IMR-90 (cell line): ENCODE results near the gene HELZ. TPM values are rescaled to one million over a fixed set of nuclear protein-coding genes. Genes with fewer than 3 reads are reported as not detected.
"Not testable (repeated sequence)": the region's sequence is repeated elsewhere in the genome, so short reads cannot be mapped to it uniquely, and the experiment has no call there.

Source experiments
- ATAC-seq: fragments of 200-7000 bp; cut with Tn5 transposase; 2 replicates; pipeline ENCODE4 v1.9.1; 2020; ENCODE audit warnings: low read depth, mild to moderate bottlenecking, moderate library complexity
- BruUV-seq: library from RNA; stranded (reverse); fragments of 400-500 nt; replicated peaks from 2 replicates; lab custom pipeline; 2021; lab: Mats Ljungman, UMichigan
- CTCF ChIA-PET: fragments of 300-600 bp; formaldehyde crosslinking; extraction: SDS; loops from one replicate; lab custom pipeline; 2021; ENCODE audit warnings: antibody characterized with exemption; lab: Yijun Ruan, JAX
- POLR2A ChIA-PET: fragments of 300-600 bp; sonication (Branson Sonifier 250); formaldehyde crosslinking; loops from one replicate; lab custom pipeline; 2022; ENCODE audit warnings: antibody characterized with exemption; ENCODE audit not compliant: unreplicated experiment; lab: Charles Lee
- DNase-seq: peaks from one replicate; pipeline ENCODE4 v3.0.0; 2013
- H2AFZ ChIP-seq: replicated peaks from 2 replicates; pipeline ENCODE3; 2013; ENCODE audit warnings: low read length, mild to moderate bottlenecking; ENCODE audit not compliant: poor library complexity
- H2AK5ac ChIP-seq: 2 replicates; pipeline ENCODE4 v1.6.1; 2013; ENCODE audit warnings: low read depth, low read length, inconsistent platforms
- H2AK9ac ChIP-seq: replicated peaks from 2 replicates; pipeline ENCODE3; 2013; ENCODE audit warnings: mild to moderate bottlenecking, low read depth, low read length, moderate library complexity; ENCODE audit not compliant: poor library complexity
- H2BK120ac ChIP-seq: 2 replicates; pipeline ENCODE4 v1.6.1; 2013; ENCODE audit warnings: low read depth, low read length, inconsistent platforms
- H2BK15ac ChIP-seq: 3 replicates; pipeline ENCODE4 v1.6.1; 2013; ENCODE audit warnings: low read depth, low read length, inconsistent platforms
- H2BK20ac ChIP-seq: 2 replicates; pipeline ENCODE4 v1.6.1; 2013; ENCODE audit warnings: low read depth, mild to moderate bottlenecking, inconsistent platforms, low read length, moderate library complexity
- H2BK5ac ChIP-seq: 2 replicates; pipeline ENCODE4 v1.6.1; 2013; ENCODE audit warnings: mild to moderate bottlenecking, low read depth, low read length, inconsistent platforms; ENCODE audit not compliant: poor library complexity, severe bottlenecking
- H3K14ac ChIP-seq: replicated peaks from 2 replicates; pipeline ENCODE4 v1.6.1; 2013; ENCODE audit warnings: low read depth, low read length, inconsistent platforms
- H3K18ac ChIP-seq: 2 replicates; pipeline ENCODE4 v1.6.1; 2013; ENCODE audit warnings: low read depth, low read length, control low read depth
- H3K23ac ChIP-seq: 2 replicates; pipeline ENCODE4 v1.6.1; 2013; ENCODE audit warnings: low read depth, low read length, inconsistent platforms
- H3K27ac ChIP-seq: 2 replicates; pipeline ENCODE4 v1.5.1; 2013; ENCODE audit warnings: mild to moderate bottlenecking, control low read depth, low read length; ENCODE audit not compliant: insufficient read depth
- H3K27me3 ChIP-seq: 2 replicates; pipeline ENCODE4 v1.6.1; 2013; ENCODE audit warnings: low read length; ENCODE audit not compliant: control insufficient read depth, insufficient read depth
- H3K36me3 ChIP-seq: 2 replicates; pipeline ENCODE4 v1.6.1; 2013; ENCODE audit warnings: low read length, mixed read lengths; ENCODE audit not compliant: control insufficient read depth, insufficient read depth
- H3K4ac ChIP-seq: 2 replicates; pipeline ENCODE4 v1.6.1; 2013; ENCODE audit warnings: low read depth, low read length, inconsistent platforms
- H3K4me1 ChIP-seq: 2 replicates; pipeline ENCODE4 v1.6.1; 2013; ENCODE audit warnings: low read length, mixed read lengths; ENCODE audit not compliant: control insufficient read depth, insufficient read depth
- H3K4me2 ChIP-seq: 2 replicates; pipeline ENCODE4 v1.6.1; 2013; ENCODE audit warnings: low read depth, mild to moderate bottlenecking, control low read depth, low read length, moderate library complexity
- H3K4me3 ChIP-seq: 2 replicates; pipeline ENCODE4 v1.5.1; 2013; ENCODE audit warnings: low read depth, mild to moderate bottlenecking, control low read depth, low read length, moderate library complexity; ENCODE audit not compliant: insufficient read depth
- H3K56ac ChIP-seq: 2 replicates; pipeline ENCODE4 v1.6.1; 2013; ENCODE audit warnings: low read length, inconsistent platforms; ENCODE audit not compliant: insufficient read depth; ENCODE audit errors: extremely low read depth
- H3K79me1 ChIP-seq, 2 experiments: 2 replicates each; pipeline ENCODE4 v1.6.1; 2013; ENCODE audit warnings: low read length in 2 of 2, inconsistent platforms in 1 of 2, low read depth in 1 of 2
- H3K9ac ChIP-seq: 2 replicates; pipeline ENCODE4 v1.6.1; 2013; ENCODE audit warnings: low read depth, low read length, control low read depth
- H3K9me1 ChIP-seq: 2 replicates; pipeline ENCODE4 v1.6.1; 2013; ENCODE audit warnings: low read length, inconsistent platforms; ENCODE audit not compliant: insufficient read depth
- H3K9me3 ChIP-seq: 2 replicates; pipeline ENCODE4 v1.6.1; 2013; ENCODE audit warnings: low read length; ENCODE audit not compliant: control insufficient read depth, insufficient read depth
- H4K20me1 ChIP-seq: 2 replicates; pipeline ENCODE4 v1.6.1; 2013; ENCODE audit warnings: low read length, inconsistent platforms; ENCODE audit not compliant: insufficient read depth
- H4K5ac ChIP-seq: 2 replicates; pipeline ENCODE4 v1.6.1; 2013; ENCODE audit warnings: mild to moderate bottlenecking, low read depth, low read length, control low read depth
- H4K8ac ChIP-seq, 2 experiments: 2 replicates each; pipeline ENCODE4 v1.6.1; 2013; ENCODE audit warnings: low read depth in 2 of 2, low read length in 2 of 2, control low read depth in 1 of 2, inconsistent platforms in 1 of 2
- H4K91ac ChIP-seq: 2 replicates; pipeline ENCODE4 v1.6.1; 2013; ENCODE audit warnings: low read depth, low read length, inconsistent platforms; ENCODE audit not compliant: insufficient read depth
- BHLHE40 ChIP-seq: fragments of 150-350 bp; IDR thresholded peaks from 2 replicates; pipeline ENCODE4 v1.6.1; 2016; ENCODE audit warnings: mild to moderate bottlenecking, low read depth, low read length
- WGBS, 2 experiments: methylation state at CpG; one replicate each; pipeline versions ENCODE4 v1.1.5 to v1.1.7; 2013; ENCODE audit warnings: missing lambda C conversion rate in 2 of 2; ENCODE audit not compliant: insufficient read length in 1 of 2; ENCODE audit errors: extremely low coverage in 2 of 2; 5-methylcytosine and 5-hydroxymethylcytosine counted together
- dilution Hi-C: fragments of 300-500 bp; cut with HindIII; formaldehyde crosslinking; loops from one replicate; pipeline ENCODE4 v1.14.3; 2018; ENCODE audit warnings: low sequenced_read_pairs; ENCODE audit not compliant: unreplicated experiment
- in situ Hi-C: fragments of 300-500 bp; cut with MboI; formaldehyde crosslinking; loops from 3 replicates; pipeline ENCODE4 v1.14.3; 2019; ENCODE audit warnings: low sequenced_read_pairs, inconsistent platforms, mixed read lengths
- intact Hi-C: fragments of 100-400 bp; cut with micrococcal nuclease; formaldehyde crosslinking; loops from 2 replicates; pipeline ENCODE4 v1.10.0; 2022
- polyA plus RNA-seq, 3 experiments: library from polyadenylated mRNA; depleted of rRNA; stranded (reverse); fragments of >200 nt; gene quantifications; 2 replicates each; pipeline ENCODE4 v1.2.3, GENCODE V29; 2012; ENCODE audit warnings: low replicate concordance in 1 of 3
- total RNA-seq: library from RNA; depleted of rRNA; stranded (reverse); fragments of >200 nt; gene quantifications from 2 replicates; pipeline ENCODE4 v1.2.3, GENCODE V29; 2012
- TF ChIP-seq, protein P1 (sequence below): conservative IDR thresholded peaks from 2 replicates; pipeline ENCODE4 v1.5.1; 2012; ENCODE audit warnings: mild to moderate bottlenecking, low read depth, low read length, improper control_type of control experiment

The HELZ gene
- total and polyA plus RNA-seq, 2 of the 4 experiments (the other 2 are of a cell fraction) = 8.0 to 60.6 TPM

DNA sequence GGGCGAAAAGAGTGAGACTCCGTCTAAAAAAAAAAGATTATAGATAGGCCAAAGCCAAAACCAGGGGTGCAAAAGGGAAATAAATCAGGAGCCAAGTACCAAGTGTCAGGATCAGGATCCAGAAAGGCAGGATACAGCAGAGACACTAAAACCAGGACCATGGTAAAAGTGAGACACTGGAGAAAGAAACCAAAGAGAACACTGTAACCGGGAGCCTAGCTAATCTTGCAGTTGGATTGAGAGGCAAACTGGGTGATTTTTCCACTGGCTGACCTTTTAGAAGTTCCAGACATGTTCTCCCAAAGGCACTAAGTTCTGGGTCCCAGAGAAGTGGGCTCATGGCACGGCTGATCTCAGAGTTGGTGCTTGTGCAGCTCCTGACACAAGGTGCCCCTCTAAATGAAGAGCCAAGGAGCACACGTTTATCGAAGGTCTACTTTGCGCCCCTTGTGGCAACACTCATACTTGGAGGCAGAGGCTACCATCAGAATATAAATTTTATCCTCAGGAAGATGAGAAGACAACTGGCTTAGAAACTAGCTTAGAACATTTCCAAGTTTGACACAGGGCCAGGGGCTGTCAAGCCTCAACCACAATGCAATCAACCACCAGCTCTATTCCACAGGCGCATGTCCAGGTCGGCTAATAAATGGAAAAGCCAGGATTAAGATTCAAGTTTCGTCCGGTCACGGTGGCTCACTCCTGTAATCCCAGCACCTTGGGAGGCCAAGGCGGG, 27.5 kb upstream of the HELZ start:
- intact Hi-C loops (no loop called here), in situ Hi-C loops (no loop called here), dilution Hi-C loops (no loop called here)
- 90% methylated on average over 7 of the region's 13 CpGs; no CpG with 5 or more reads in 1 of the 2 experiments for WGBS, 2 experiments
- DNase-seq = no peak
- H2BK5ac ChIP-seq = no peak overlapping the region
- H3K23ac ChIP-seq = no peak overlapping the region
- H3K14ac ChIP-seq = no peak overlapping the region
- no peak overlapping the region for H4K5ac ChIP-seq
- no peaks in the 10 kb centered on the region for H3K27me3 ChIP-seq
- no peak overlapping the region for H2BK20ac ChIP-seq
- no peak overlapping the region for H3K18ac ChIP-seq
- BruUV-seq = no TSS peak
- H2AK9ac ChIP-seq = no peak overlapping the region
- ChIA-PET POLR2A (no interaction called here), CTCF (no interaction called here)
- H3K9me1 ChIP-seq = no peaks in the 10 kb centered on the region
- H4K8ac ChIP-seq = no peak overlapping the region
- no peak for TF ChIP-seq BHLHE40
- TF ChIP-seq, protein P1, sequence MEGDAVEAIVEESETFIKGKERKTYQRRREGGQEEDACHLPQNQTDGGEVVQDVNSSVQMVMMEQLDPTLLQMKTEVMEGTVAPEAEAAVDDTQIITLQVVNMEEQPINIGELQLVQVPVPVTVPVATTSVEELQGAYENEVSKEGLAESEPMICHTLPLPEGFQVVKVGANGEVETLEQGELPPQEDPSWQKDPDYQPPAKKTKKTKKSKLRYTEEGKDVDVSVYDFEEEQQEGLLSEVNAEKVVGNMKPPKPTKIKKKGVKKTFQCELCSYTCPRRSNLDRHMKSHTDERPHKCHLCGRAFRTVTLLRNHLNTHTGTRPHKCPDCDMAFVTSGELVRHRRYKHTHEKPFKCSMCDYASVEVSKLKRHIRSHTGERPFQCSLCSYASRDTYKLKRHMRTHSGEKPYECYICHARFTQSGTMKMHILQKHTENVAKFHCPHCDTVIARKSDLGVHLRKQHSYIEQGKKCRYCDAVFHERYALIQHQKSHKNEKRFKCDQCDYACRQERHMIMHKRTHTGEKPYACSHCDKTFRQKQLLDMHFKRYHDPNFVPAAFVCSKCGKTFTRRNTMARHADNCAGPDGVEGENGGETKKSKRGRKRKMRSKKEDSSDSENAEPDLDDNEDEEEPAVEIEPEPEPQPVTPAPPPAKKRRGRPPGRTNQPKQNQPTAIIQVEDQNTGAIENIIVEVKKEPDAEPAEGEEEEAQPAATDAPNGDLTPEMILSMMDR = peak; percentile 20; the same call in 1 of the 2 replicates
- no peaks in the 10 kb centered on the region for H4K20me1 ChIP-seq
- H4K91ac ChIP-seq = no peak overlapping the region
- H2BK120ac ChIP-seq = no peak overlapping the region
- no peaks in the 10 kb centered on the region for H3K9me3 ChIP-seq
- ATAC-seq = no peak
- no peak overlapping the region for H2AK5ac ChIP-seq
- H2BK15ac ChIP-seq = no peak overlapping the region
- no peak overlapping the region for H3K27ac ChIP-seq
- no peak overlapping the region for H2AFZ ChIP-seq
- no peak overlapping the region for H3K4ac ChIP-seq
- no peak overlapping the region for H3K56ac ChIP-seq
- H3K79me1 ChIP-seq = no peaks in the 10 kb centered on the region
- no peaks in the 10 kb centered on the region for H3K36me3 ChIP-seq
- H3K4me2 ChIP-seq = no peak overlapping the region
- no peaks in the 10 kb centered on the region for H3K4me1 ChIP-seq
- H3K9ac ChIP-seq = no peak overlapping the region
- H3K4me3 ChIP-seq = no peak overlapping the region

DNA sequence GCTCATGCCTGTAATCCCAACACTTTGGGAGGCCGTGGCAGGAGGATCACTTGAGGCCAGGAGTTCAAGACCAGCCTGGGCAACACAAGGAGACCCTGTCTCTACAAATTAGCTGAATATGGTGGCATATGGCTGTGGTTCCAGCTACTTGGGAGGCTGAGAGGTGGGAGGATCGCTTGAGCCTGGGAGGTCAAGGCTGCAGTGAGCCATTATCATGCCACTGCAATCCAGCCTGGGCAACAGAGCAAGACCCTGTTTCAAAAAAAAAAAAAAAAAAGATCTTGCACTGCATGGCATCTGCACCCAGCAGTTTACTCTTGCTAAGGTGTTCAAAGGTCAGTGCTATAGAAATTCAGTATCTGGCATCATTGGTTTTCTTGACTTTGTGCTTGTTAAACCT, 26.2 kb upstream of the HELZ start:
- H3K79me1 ChIP-seq, H3K4me2 ChIP-seq, H3K4me1 ChIP-seq, H3K4ac ChIP-seq, H3K9me1 ChIP-seq, DNase-seq, H2BK5ac ChIP-seq, H3K18ac ChIP-seq, H3K9ac ChIP-seq, H2AK5ac ChIP-seq, H2BK120ac ChIP-seq, CTCF ChIA-PET, H2AFZ ChIP-seq, H4K20me1 ChIP-seq, H4K91ac ChIP-seq, ATAC-seq, H3K14ac ChIP-seq, H3K56ac ChIP-seq, H4K8ac ChIP-seq, H2BK15ac ChIP-seq, H3K9me3 ChIP-seq, POLR2A ChIA-PET, H3K36me3 ChIP-seq, H3K27me3 ChIP-seq, dilution Hi-C loops, H2BK20ac ChIP-seq, H3K4me3 ChIP-seq, H3K27ac ChIP-seq, in situ Hi-C loops, intact Hi-C loops, H2AK9ac ChIP-seq, H3K23ac ChIP-seq, H4K5ac ChIP-seq, BruUV-seq: not testable (repeated sequence)
- no CpG with 5 or more reads among the region's 2 CpGs for WGBS, 2 experiments
